Measurements from ENCODE around the gene ARID1B. TPM values are rescaled to one million over a fixed set of nuclear protein-coding genes. Genes with fewer than 3 reads are reported as not detected.

ARID1B gene
- total RNA-seq, 2 donors from 2014 or later, result 66.7 to 67.3 TPM

GRCh38 chr6:157113389-157113788, 336.2 kb downstream of the ARID1B start:
- ATAC-seq (replicated peaks), result no peak

GRCh38 chr6:157116426-157116825, 339.2 kb downstream of the ARID1B start:
- ATAC-seq (replicated peaks), result no peak
- Mint-ChIP-seq H3K27ac (no peak overlapping the region), H3K9me3 (no peaks in the 10 kb centered on the region), H3K27me3 (no peaks in the 10 kb centered on the region), H3K36me3 (ENCODE audit: low read depth) (peaks cover 28% of the 10 kb centered on the region), H3K4me1 (no peaks in the 10 kb centered on the region), H3K4me3 (no peak overlapping the region)

More at GRCh38 chr6:157113389-157113788, 336.2 kb downstream of the ARID1B start:
- Mint-ChIP-seq H3K4me3 (no peak overlapping the region), H3K36me3 (ENCODE audit: low read depth) (peaks cover 32% of the 10 kb centered on the region), H3K9me3 (no peaks in the 10 kb centered on the region), H3K27me3 (no peaks in the 10 kb centered on the region), H3K4me1 (no peaks in the 10 kb centered on the region), H3K27ac (no peak overlapping the region)

GRCh38 chr6:157117431-157118095, 340.4 kb downstream of the ARID1B start:
- H3K27ac Mint-ChIP-seq, result no peak overlapping the region
- H3K9me3 Mint-ChIP-seq, result no peaks in the 10 kb centered on the region
- peaks cover 20% of the 10 kb centered on the region for H3K36me3 Mint-ChIP-seq (ENCODE audit: low read depth)
- ATAC-seq (replicated peaks), result no peak
- no peaks in the 10 kb centered on the region for H3K27me3 Mint-ChIP-seq
- no peaks in the 10 kb centered on the region for H3K4me1 Mint-ChIP-seq
- no peak overlapping the region for H3K4me3 Mint-ChIP-seq

GRCh38 chr6:157119502-157120027, 342.4 kb downstream of the ARID1B start:
- peak overlapping the region; percentile 1 for H3K27ac Mint-ChIP-seq
- H3K9me3 Mint-ChIP-seq, result no peaks in the 10 kb centered on the region
- no peak for ATAC-seq (replicated peaks)
- peaks cover 4% of the 10 kb centered on the region for H3K4me1 Mint-ChIP-seq
- H3K4me3 Mint-ChIP-seq, result no peak overlapping the region
- peaks cover 11% of the 10 kb centered on the region for H3K36me3 Mint-ChIP-seq (ENCODE audit: low read depth)
- H3K27me3 Mint-ChIP-seq, result no peaks in the 10 kb centered on the region

- Mint-ChIP-seq H3K4me1 (peaks cover 4% of the 10 kb centered on the region), H3K9me3 (no peaks in the 10 kb centered on the region), H3K36me3 (ENCODE audit: low read depth) (peaks cover 5% of the 10 kb centered on the region), H3K27me3 (no peaks in the 10 kb centered on the region), H3K4me3 (no peak overlapping the region), H3K27ac (peak overlapping the region; percentile 1)
- no peak for ATAC-seq (replicated peaks)
These were observed 343.5 kb downstream of the ARID1B start for GRCh38 chr6:157120534-157121232.

GRCh38 chr6:157121897-157122296, 344.7 kb downstream of the ARID1B start:
- no peaks in the 10 kb centered on the region for H3K9me3 Mint-ChIP-seq
- H3K27me3 Mint-ChIP-seq, result no peaks in the 10 kb centered on the region
- no peak overlapping the region for H3K4me3 Mint-ChIP-seq
- peaks cover 5% of the 10 kb centered on the region for H3K36me3 Mint-ChIP-seq (ENCODE audit: low read depth)
- no peak overlapping the region for H3K27ac Mint-ChIP-seq
- peaks cover 4% of the 10 kb centered on the region for H3K4me1 Mint-ChIP-seq
- ATAC-seq (replicated peaks), result no peak

- Mint-ChIP-seq H3K4me1 (peaks cover 4% of the 10 kb centered on the region), H3K9me3 (no peaks in the 10 kb centered on the region), H3K36me3 (ENCODE audit: low read depth) (peaks cover 7% of the 10 kb centered on the region), H3K27me3 (no peaks in the 10 kb centered on the region), H3K4me3 (no peak overlapping the region), H3K27ac (no peak overlapping the region)
- no peak for ATAC-seq (replicated peaks)
These were observed 346.1 kb downstream of the ARID1B start for GRCh38 chr6:157123234-157123633.

GRCh38 chr6:157124485-157125254, 347.5 kb downstream of the ARID1B start:
- Mint-ChIP-seq H3K36me3 (ENCODE audit: low read depth) (peaks cover 11% of the 10 kb centered on the region), H3K4me1 (peaks cover 4% of the 10 kb centered on the region), H3K27me3 (no peaks in the 10 kb centered on the region), H3K9me3 (no peaks in the 10 kb centered on the region), H3K27ac (no peak overlapping the region), H3K4me3 (no peak overlapping the region)
- ATAC-seq (replicated peaks), result no peak

GRCh38 chr6:157125531-157125930, 348.4 kb downstream of the ARID1B start:
- no peaks in the 10 kb centered on the region for H3K9me3 Mint-ChIP-seq
- H3K36me3 Mint-ChIP-seq (ENCODE audit: low read depth), result peaks cover 11% of the 10 kb centered on the region
- H3K4me1 Mint-ChIP-seq, result peaks cover 4% of the 10 kb centered on the region
- no peak overlapping the region for H3K27ac Mint-ChIP-seq
- no peak overlapping the region for H3K4me3 Mint-ChIP-seq
- no peaks in the 10 kb centered on the region for H3K27me3 Mint-ChIP-seq
- ATAC-seq (replicated peaks), result no peak

- Mint-ChIP-seq H3K36me3 (ENCODE audit: low read depth) (peaks cover 20% of the 10 kb centered on the region), H3K27ac (no peak overlapping the region), H3K27me3 (no peaks in the 10 kb centered on the region), H3K9me3 (no peaks in the 10 kb centered on the region), H3K4me1 (peaks cover 4% of the 10 kb centered on the region), H3K4me3 (no peak overlapping the region)
- no peak for ATAC-seq (replicated peaks)
These were observed 349.3 kb downstream of the ARID1B start for GRCh38 chr6:157126183-157127098.

- Mint-ChIP-seq H3K4me1 (peaks cover 4% of the 10 kb centered on the region), H3K9me3 (no peaks in the 10 kb centered on the region), H3K27me3 (no peaks in the 10 kb centered on the region), H3K36me3 (ENCODE audit: low read depth) (peaks cover 34% of the 10 kb centered on the region), H3K4me3 (no peak overlapping the region), H3K27ac (peak overlapping the region; percentile 20)
- no peak for ATAC-seq (replicated peaks)
These were observed 351.1 kb downstream of the ARID1B start for GRCh38 chr6:157128235-157128775.

GRCh38 chr6:157131250-157131649, 354.1 kb downstream of the ARID1B start:
- ATAC-seq (replicated peaks), result no peak
- H3K36me3 Mint-ChIP-seq (ENCODE audit: low read depth), result peaks cover 56% of the 10 kb centered on the region
- H3K27me3 Mint-ChIP-seq, result no peaks in the 10 kb centered on the region
- H3K27ac Mint-ChIP-seq, result peak overlapping the region; percentile 18
- no peaks in the 10 kb centered on the region for H3K9me3 Mint-ChIP-seq
- no peak overlapping the region for H3K4me3 Mint-ChIP-seq
- H3K4me1 Mint-ChIP-seq, result no peaks in the 10 kb centered on the region

- ATAC-seq (replicated peaks), result no peak
- H3K36me3 Mint-ChIP-seq (ENCODE audit: low read depth), result peaks cover 59% of the 10 kb centered on the region
- H3K4me1 Mint-ChIP-seq, result no peaks in the 10 kb centered on the region
- H3K9me3 Mint-ChIP-seq, result no peaks in the 10 kb centered on the region
- no peak overlapping the region for H3K27ac Mint-ChIP-seq
- H3K4me3 Mint-ChIP-seq, result no peak overlapping the region
- H3K27me3 Mint-ChIP-seq, result no peaks in the 10 kb centered on the region
These were observed 356.7 kb downstream of the ARID1B start for GRCh38 chr6:157133856-157134255.

Data from activated T-helper 17 cell treated with anti-CD3 and anti-CD28 coated beads, Interleukin-2, amount 50 U/mL, for 72 hours (primary cell).